ENCODE results near the gene ABCF1. TPM values are rescaled to one million over a fixed set of nuclear protein-coding genes. Genes with fewer than 3 reads are reported as not detected.

The ABCF1 gene
- total and polyA plus RNA-seq, 9 of the 15 experiments (the other 6 are each of a cell fraction or from before 2014, with no cell fraction given), result 41.6 to 193 (median 102) TPM

GRCh38 chr6:30530014-30530413, 41.2 kb upstream of the ABCF1 start (continued):
- TF ChIP-seq CEBPG (CRISPR knock-in tag; IDR thresholded peaks at IDR 0.05), result no peak
- no peak; a peak in 1 of 4 replicates for TF ChIP-seq CEBPG (tag; conservative IDR thresholded peaks at IDR 0.05 in 1 of 2, IDR thresholded peaks at IDR 0.05 in 1 of 2)
- TF ChIP-seq TSHZ1 (CRISPR knock-in tag; IDR thresholded peaks at IDR 0.05), result no peak
- TF ChIP-seq SAP30 (IDR thresholded peaks at IDR 0.05; ENCODE audit: borderline replicate concordance, insufficient read depth, low read depth, low read length, poor library complexity, severe bottlenecking), result no peak
- TF ChIP-seq MEIS2 (IDR thresholded peaks at IDR 0.05; ENCODE audit: partially characterized antibody), result peak; percentile 21
- no peak for TF ChIP-seq ZBTB26 (CRISPR knock-in tag; IDR thresholded peaks at IDR 0.05)
- TF ChIP-seq SIN3A (IDR thresholded peaks at IDR 0.05; ENCODE audit: borderline replicate concordance in 2 of 2, control insufficient read depth in 1 of 2, low read depth in 2 of 2, low read length in 2 of 2), result no peak
- TF ChIP-seq ETS1 (conservative IDR thresholded peaks at IDR 0.05; ENCODE audit: control insufficient read depth, low read depth, low read length), result no peak
- TF ChIP-seq KAT8 (IDR thresholded peaks at IDR 0.05; ENCODE audit: low read depth), result no peak
- no peak for TF ChIP-seq MBD2 (IDR thresholded peaks at IDR 0.05; ENCODE audit: borderline replicate concordance, low read depth)
- no peak for TF ChIP-seq SRSF9 (IDR thresholded peaks at IDR 0.05; ENCODE audit: borderline replicate concordance, low read depth, low read length)
- TF ChIP-seq SMARCE1 (IDR thresholded peaks at IDR 0.05), result peak; percentile 53; the same call in 1 of the 2 replicates
- no peak for TF ChIP-seq SFPQ (IDR thresholded peaks at IDR 0.05; ENCODE audit: low read depth, low read length)
- TF ChIP-seq MAFG (tag; conservative IDR thresholded peaks at IDR 0.05), result peak; percentile 44; the same call in 1 of the 2 replicates
- no peak for TF ChIP-seq CAMTA2 (CRISPR knock-in tag; conservative IDR thresholded peaks at IDR 0.05)
- TF ChIP-seq ATF7 (IDR thresholded peaks at IDR 0.05), result no peak
- no peak for TF ChIP-seq TEAD1 (CRISPR knock-in tag; IDR thresholded peaks at IDR 0.05)
- TF ChIP-seq CBFA2T3 (IDR thresholded peaks at IDR 0.05), result peak; percentile 27; the same call in 1 of the 2 replicates

All from K562 (cell line).